ENCODE measurements around the gene PTPRT. TPM values are rescaled to one million over a fixed set of nuclear protein-coding genes. Genes with fewer than 3 reads are reported as not detected.

The PTPRT gene
- total and polyA plus RNA-seq, 12 donors: 0.04 to 0.53 (median 0.22) TPM; not detected in 1

- H3K27me3 ChIP-seq: peaks cover 0 to 4% (median 0%) of the 10 kb centered on the region in 7 donors
- no peaks in the 10 kb centered on the region for H3K4me1 ChIP-seq
- H3K27ac ChIP-seq: no peak overlapping the region
- 69 to 81% methylated on average over 3 of the region's 3 CpGs for WGBS, 2 donors
- intact Hi-C loops (cut with DNase I): no loop called here
- DNase-seq (no peak), ATAC-seq (no peak)
- no peaks in the 10 kb centered on the region for H3K36me3 ChIP-seq
- H3K9me3 ChIP-seq: no peaks in the 10 kb centered on the region
- H3K4me3 ChIP-seq: no peak overlapping the region
- TF ChIP-seq CTCF (IDR thresholded peaks at IDR 0.05): no peak
Observed at GRCh38 chr20:42873259-42873658, 316.4 kb downstream of the PTPRT start.

- H3K27me3 ChIP-seq: peaks cover 0 to 5% (median 0%) of the 10 kb centered on the region in 7 donors
- H3K4me3 ChIP-seq: no peak overlapping the region
- intact Hi-C loops (cut with DNase I): no loop called here
- no peaks in the 10 kb centered on the region for H3K4me1 ChIP-seq
- WGBS, 2 donors: 59 to 69% methylated on average over 3 of the region's 3 CpGs
- no peaks in the 10 kb centered on the region for H3K9me3 ChIP-seq
- no peaks in the 10 kb centered on the region for H3K36me3 ChIP-seq
- no peak for TF ChIP-seq CTCF (IDR thresholded peaks at IDR 0.05)
- ATAC-seq (no peak), DNase-seq (no peak)
- no peak overlapping the region for H3K27ac ChIP-seq
Observed at GRCh38 chr20:42864116-42864515, 325.6 kb downstream of the PTPRT start.

GRCh38 chr20:42862446-42862845 lies 327.3 kb downstream of the PTPRT start:
- intact Hi-C loops (cut with DNase I): no loop called here
- ATAC-seq (no peak), DNase-seq (no peak)
- no peaks in the 10 kb centered on the region for H3K36me3 ChIP-seq
- no peaks in the 10 kb centered on the region for H3K9me3 ChIP-seq
- TF ChIP-seq CTCF (IDR thresholded peaks at IDR 0.05): no peak
- H3K4me1 ChIP-seq: no peaks in the 10 kb centered on the region
- peaks cover 0 to 9% (median 0%) of the 10 kb centered on the region in 7 donors for H3K27me3 ChIP-seq
- H3K27ac ChIP-seq: no peak overlapping the region
- 68 to 70% methylated on average over 5 of the region's 5 CpGs for WGBS, 2 donors
- no peak overlapping the region for H3K4me3 ChIP-seq

GRCh38 chr20:42857446-42857845 lies 332.3 kb downstream of the PTPRT start:
- WGBS, 2 donors: 44 to 48% methylated on average over 7 of the region's 7 CpGs

More at GRCh38 chr20:42857446-42857845, 332.3 kb downstream of the PTPRT start:
- ATAC-seq: no peak
- Histone ChIP-seq H3K36me3 (no peaks in the 10 kb centered on the region), H3K27me3 (peaks cover 0 to 9% (median 0%) of the 10 kb centered on the region in 7 donors), H3K4me3 (no peak overlapping the region), H3K9me3 (no peaks in the 10 kb centered on the region), H3K4me1 (no peaks in the 10 kb centered on the region), H3K27ac (no peak overlapping the region)
- no peak for TF ChIP-seq CTCF (IDR thresholded peaks at IDR 0.05)
- no peak for DNase-seq
- intact Hi-C loops (cut with DNase I): no loop called here

All from heart right ventricle (tissue), 16 donors.